T-helper 17 cell (primary cell): Measurements from ENCODE around the gene TCP11. TPM values are rescaled to one million over a fixed set of nuclear protein-coding genes. Genes with fewer than 3 reads are reported as not detected.
A peak's percentile ranks its signal among the peaks of the same experiment; 100 is the strongest.

Source experiments
- ATAC-seq: fragments of 150-1000 bp; cut with Tn5 transposase; 2 replicates; pipeline ENCODE4 v1.10.0; 2021; ENCODE audit warnings: mild to moderate bottlenecking, moderate library complexity
- DNase-seq, 3 donors: peaks; one replicate each; pipeline versions ENCODE4 v3.0.0 to v3.0.0-alpha.2; 2020 to 2021
- H3K9me3 ChIP-seq: one replicate; pipeline ENCODE4 v1.7.0; 2013; ENCODE audit warnings: low read length, mild to moderate bottlenecking; ENCODE audit not compliant: control insufficient read depth, poor library complexity, severe bottlenecking
- H3K27ac Mint-ChIP-seq: one replicate; pipeline ENCODE4 v1.8.0; 2022; ENCODE audit warnings: mild to moderate bottlenecking, moderate library complexity, mixed read lengths
- H3K27me3 Mint-ChIP-seq: one replicate; pipeline ENCODE4 v1.8.0; 2022; ENCODE audit warnings: mixed read lengths
- H3K36me3 Mint-ChIP-seq: one replicate; pipeline ENCODE4 v1.8.0; 2022; ENCODE audit warnings: low read depth, mixed read lengths
- H3K4me1 Mint-ChIP-seq: one replicate; pipeline ENCODE4 v1.8.0; 2022; ENCODE audit warnings: mild to moderate bottlenecking, mixed read lengths
- H3K4me3 Mint-ChIP-seq: one replicate; pipeline ENCODE4 v1.8.0; 2022; ENCODE audit warnings: mild to moderate bottlenecking, moderate library complexity, mixed read lengths
- total RNA-seq, 4 donors: library from RNA in 2 of 4; stranded (reverse) in 2 of 4; gene quantifications; one replicate each; pipeline ENCODE4 v1.2.3 and lab custom pipeline; 2022 to 2026

TCP11 gene
- total RNA-seq, 2 donors from 2014 or later, result not detected

- ATAC-seq, result no peak
Observed at GRCh38 chr6:35091346-35092083, 49.6 kb downstream of the TCP11 start.

GRCh38 chr6:35090734-35091133 is 50.4 kb downstream of the TCP11 start:
- Mint-ChIP-seq H3K27ac (no peak overlapping the region), H3K4me1 (no peaks in the 10 kb centered on the region), H3K4me3 (no peak overlapping the region), H3K27me3 (no peaks in the 10 kb centered on the region), H3K36me3 (peaks cover 10% of the 10 kb centered on the region)
- DNase-seq (no peak), ATAC-seq (no peak)
- no peaks in the 10 kb centered on the region for H3K9me3 ChIP-seq

More at GRCh38 chr6:35091346-35092083, 49.6 kb downstream of the TCP11 start:
- Mint-ChIP-seq H3K27me3 (no peaks in the 10 kb centered on the region), H3K4me3 (no peak overlapping the region), H3K36me3 (peaks cover 6% of the 10 kb centered on the region), H3K4me1 (no peaks in the 10 kb centered on the region), H3K27ac (no peak overlapping the region)
- H3K9me3 ChIP-seq, result no peaks in the 10 kb centered on the region
- no peak for DNase-seq

- no peak for DNase-seq
- no peaks in the 10 kb centered on the region for H3K4me1 Mint-ChIP-seq
- H3K4me3 Mint-ChIP-seq, result no peak overlapping the region
- no peaks in the 10 kb centered on the region for H3K9me3 ChIP-seq
- no peaks in the 10 kb centered on the region for H3K27me3 Mint-ChIP-seq
- peaks cover 13% of the 10 kb centered on the region for H3K36me3 Mint-ChIP-seq
- no peak for ATAC-seq
- H3K27ac Mint-ChIP-seq, result no peak overlapping the region
Observed at GRCh38 chr6:35089935-35090505, 51.1 kb downstream of the TCP11 start.

- ATAC-seq (no peak), DNase-seq (no peak)
- no peak overlapping the region for H3K27ac Mint-ChIP-seq
- H3K9me3 ChIP-seq, result no peaks in the 10 kb centered on the region
- peaks cover 13% of the 10 kb centered on the region for H3K36me3 Mint-ChIP-seq
- H3K4me3 Mint-ChIP-seq, result no peak overlapping the region
- H3K4me1 Mint-ChIP-seq, result no peaks in the 10 kb centered on the region
- no peaks in the 10 kb centered on the region for H3K27me3 Mint-ChIP-seq
Observed at GRCh38 chr6:35089216-35089934, 51.8 kb downstream of the TCP11 start.

- H3K27ac Mint-ChIP-seq, result no peak overlapping the region
- H3K36me3 Mint-ChIP-seq, result peaks cover 13% of the 10 kb centered on the region
- no peaks in the 10 kb centered on the region for H3K27me3 Mint-ChIP-seq
- H3K4me1 Mint-ChIP-seq, result no peaks in the 10 kb centered on the region
- no peak overlapping the region for H3K4me3 Mint-ChIP-seq
- no peak for ATAC-seq
- no peaks in the 10 kb centered on the region for H3K9me3 ChIP-seq
- no peak for DNase-seq
Observed at GRCh38 chr6:35088281-35089215, 52.6 kb downstream of the TCP11 start.

GRCh38 chr6:35087361-35088280 is 53.5 kb downstream of the TCP11 start:
- DNase-seq (no peak), ATAC-seq (no peak)
- H3K9me3 ChIP-seq, result no peaks in the 10 kb centered on the region
- H3K27ac Mint-ChIP-seq, result no peak overlapping the region
- peaks cover 13% of the 10 kb centered on the region for H3K36me3 Mint-ChIP-seq
- H3K27me3 Mint-ChIP-seq, result no peaks in the 10 kb centered on the region
- H3K4me1 Mint-ChIP-seq, result no peaks in the 10 kb centered on the region
- H3K4me3 Mint-ChIP-seq, result no peak overlapping the region

GRCh38 chr6:35086636-35087360 is 54.3 kb downstream of the TCP11 start:
- H3K27ac Mint-ChIP-seq, result peak overlapping the region; percentile 24
- no peaks in the 10 kb centered on the region for H3K27me3 Mint-ChIP-seq
- peaks cover 3% of the 10 kb centered on the region for H3K4me1 Mint-ChIP-seq
- no peaks in the 10 kb centered on the region for H3K9me3 ChIP-seq
- ATAC-seq (no peak), DNase-seq (no peak)
- H3K4me3 Mint-ChIP-seq, result no peak overlapping the region
- peaks cover 14% of the 10 kb centered on the region for H3K36me3 Mint-ChIP-seq

GRCh38 chr6:35086282-35086632 is 54.9 kb downstream of the TCP11 start:
- peaks cover 16% of the 10 kb centered on the region for H3K36me3 Mint-ChIP-seq
- H3K27me3 Mint-ChIP-seq, result no peaks in the 10 kb centered on the region
- peaks cover 4% of the 10 kb centered on the region for H3K4me1 Mint-ChIP-seq
- ATAC-seq (no peak), DNase-seq (no peak)
- H3K27ac Mint-ChIP-seq, result peak overlapping the region; percentile 24
- H3K9me3 ChIP-seq, result no peaks in the 10 kb centered on the region
- H3K4me3 Mint-ChIP-seq, result no peak overlapping the region

GRCh38 chr6:35085359-35086281 is 55.5 kb downstream of the TCP11 start:
- peaks cover 4% of the 10 kb centered on the region for H3K4me1 Mint-ChIP-seq

GRCh38 chr6:35084511-35085203 is 56.5 kb downstream of the TCP11 start:
- DNase-seq (no peak), ATAC-seq (no peak)
- Mint-ChIP-seq H3K4me1 (peaks cover 4% of the 10 kb centered on the region), H3K27me3 (no peaks in the 10 kb centered on the region), H3K27ac (no peak overlapping the region), H3K36me3 (peaks cover 16% of the 10 kb centered on the region), H3K4me3 (no peak overlapping the region)
- H3K9me3 ChIP-seq, result no peaks in the 10 kb centered on the region

More at GRCh38 chr6:35085359-35086281, 55.5 kb downstream of the TCP11 start:
- ATAC-seq (no peak), DNase-seq (no peak)
- Mint-ChIP-seq H3K27me3 (no peaks in the 10 kb centered on the region), H3K27ac (peak overlapping the region; percentile 24), H3K4me3 (no peak overlapping the region), H3K36me3 (peaks cover 16% of the 10 kb centered on the region)
- H3K9me3 ChIP-seq, result no peaks in the 10 kb centered on the region
